Activated CD8-positive, alpha-beta memory T cell treated with anti-CD3 and anti-CD28 coated beads, Interleukin-2, amount 50 U/mL, for 4 hours (primary cell): ENCODE data around the gene SEPTIN12.
"Not testable (repeated sequence)": the region's sequence is repeated elsewhere in the genome, so short reads cannot be mapped to it uniquely, and the experiment has no call there.

Experiments used
- DNase-seq: peaks from one replicate; pipeline ENCODE4 v3.0.0-alpha.2; 2020

Gene SEPTIN12

DNA sequence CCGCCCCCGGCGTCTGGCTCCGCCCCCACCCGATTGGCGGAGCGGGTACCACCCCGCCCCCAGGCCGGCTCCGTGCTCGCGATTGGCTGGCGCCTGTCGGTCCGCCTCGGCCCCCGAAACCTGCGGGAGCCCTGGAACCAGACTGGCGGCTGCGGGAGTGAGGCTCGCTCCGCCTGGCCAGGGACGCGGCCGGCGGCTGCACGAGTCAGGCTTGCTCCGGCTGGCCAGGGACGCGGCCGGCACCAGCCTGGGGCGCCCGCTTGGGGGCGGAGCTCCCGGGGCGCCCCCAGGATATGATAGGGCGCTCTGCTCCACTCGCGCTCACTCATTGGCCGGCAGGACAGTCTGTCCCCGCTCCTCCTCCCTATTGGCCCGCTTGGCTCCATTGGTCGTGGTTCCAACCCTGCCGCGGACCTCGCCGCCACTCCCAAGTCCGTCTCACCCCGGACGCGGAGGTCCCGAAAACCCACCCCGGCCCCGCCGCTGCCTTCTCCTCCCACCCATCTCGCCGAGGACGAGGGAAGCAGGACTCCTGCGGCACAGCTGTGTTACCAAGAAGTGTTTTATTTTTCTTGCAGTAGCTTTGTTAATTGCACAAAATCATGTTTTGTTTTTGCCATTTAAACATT is 14.6 kb upstream of the SEPTIN12 start:
- DNase-seq = peak; percentile 89

GRCh38 chr16:4801962-4802658 is 14.0 kb upstream of the SEPTIN12 start, which contains the start of gene ROGDI:
TSS of gene ROGDI (minus strand) at chr16:4802633. CDS start at chr16:4802571, 62 bp downstream.
- DNase-seq = peak; percentile 73

DNA sequence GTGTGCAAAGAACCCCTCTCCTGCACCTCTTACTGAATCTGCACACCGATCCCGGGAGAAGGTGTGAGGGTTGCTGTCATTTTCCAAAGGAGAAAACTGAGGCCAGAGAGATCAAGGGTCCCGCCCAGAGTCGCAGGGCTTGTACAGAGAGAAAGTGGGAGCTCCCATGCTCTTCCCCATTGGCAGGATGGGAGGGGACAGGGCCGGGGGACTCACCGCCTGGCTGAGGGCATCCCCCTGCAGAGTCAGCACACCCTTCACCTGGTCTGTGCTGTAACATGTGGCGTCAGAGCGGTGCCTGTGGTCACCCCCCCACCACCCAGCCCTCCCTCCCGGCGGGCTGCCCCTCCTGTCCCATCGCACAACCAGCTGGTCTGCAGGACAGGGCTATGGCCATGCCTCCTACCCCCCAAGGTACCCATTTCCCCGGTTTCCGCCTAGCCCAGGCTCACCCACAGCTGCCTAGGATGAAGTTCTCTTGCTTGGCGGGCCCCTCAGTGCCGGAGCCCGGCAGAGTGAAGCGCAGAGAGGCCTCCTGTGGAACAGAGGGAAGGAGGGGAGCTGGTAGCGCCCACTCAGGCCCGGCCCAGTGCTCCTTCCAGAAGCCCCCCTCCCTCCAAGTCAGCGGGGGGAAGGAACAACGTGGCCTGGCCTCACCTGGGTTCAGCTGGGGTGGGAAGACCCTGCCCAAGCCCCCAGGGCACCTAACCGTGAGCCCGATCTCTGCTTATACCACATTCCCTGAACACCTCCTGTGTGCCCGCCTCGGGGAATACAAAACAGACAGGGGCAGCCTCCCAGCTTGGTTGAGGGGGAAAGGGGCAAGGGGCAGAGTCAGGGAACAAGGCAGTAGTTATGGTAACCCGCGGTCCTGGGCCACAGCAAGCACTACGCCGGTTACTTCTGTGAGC is 13.2 kb upstream of the SEPTIN12 start:
- DNase-seq = no peak

DNA sequence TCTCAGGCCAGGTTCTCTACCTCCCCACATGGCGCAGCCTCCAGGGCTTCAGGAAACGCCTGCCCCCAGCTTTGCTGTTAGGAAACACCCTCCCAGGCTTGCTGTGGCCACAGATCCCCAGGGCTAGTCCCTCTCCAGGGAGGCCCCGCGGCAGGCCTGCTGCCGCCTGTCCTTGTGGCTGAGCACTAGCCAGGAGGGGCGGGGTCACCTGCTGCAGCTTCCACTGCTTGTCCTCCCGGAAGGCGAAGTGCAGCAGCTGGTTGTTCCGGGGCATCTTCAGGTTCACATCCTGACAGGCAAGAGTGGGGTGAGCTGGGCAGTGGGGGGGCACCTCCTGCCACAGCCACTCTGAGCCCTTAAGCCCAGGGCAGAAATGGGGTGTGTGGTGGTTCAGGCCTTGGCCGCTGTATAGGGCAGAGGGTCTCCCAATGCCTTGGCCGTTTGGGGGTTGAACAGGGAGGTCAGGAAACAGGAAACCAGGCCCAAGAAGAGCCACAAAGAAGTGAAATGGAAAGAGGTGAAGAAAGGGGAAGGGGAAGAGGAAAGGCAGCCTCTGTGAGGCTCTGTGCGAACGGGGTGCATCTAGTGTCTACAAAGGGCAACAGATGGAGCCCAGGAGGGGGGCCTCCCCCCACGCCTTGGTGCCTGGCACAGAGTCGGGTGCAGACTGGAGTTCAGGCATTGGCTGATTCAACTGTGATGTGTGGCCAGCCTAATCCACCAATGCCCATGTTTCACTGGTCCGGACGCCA is 12.3 kb upstream of the SEPTIN12 start:
- no peak for DNase-seq

DNA sequence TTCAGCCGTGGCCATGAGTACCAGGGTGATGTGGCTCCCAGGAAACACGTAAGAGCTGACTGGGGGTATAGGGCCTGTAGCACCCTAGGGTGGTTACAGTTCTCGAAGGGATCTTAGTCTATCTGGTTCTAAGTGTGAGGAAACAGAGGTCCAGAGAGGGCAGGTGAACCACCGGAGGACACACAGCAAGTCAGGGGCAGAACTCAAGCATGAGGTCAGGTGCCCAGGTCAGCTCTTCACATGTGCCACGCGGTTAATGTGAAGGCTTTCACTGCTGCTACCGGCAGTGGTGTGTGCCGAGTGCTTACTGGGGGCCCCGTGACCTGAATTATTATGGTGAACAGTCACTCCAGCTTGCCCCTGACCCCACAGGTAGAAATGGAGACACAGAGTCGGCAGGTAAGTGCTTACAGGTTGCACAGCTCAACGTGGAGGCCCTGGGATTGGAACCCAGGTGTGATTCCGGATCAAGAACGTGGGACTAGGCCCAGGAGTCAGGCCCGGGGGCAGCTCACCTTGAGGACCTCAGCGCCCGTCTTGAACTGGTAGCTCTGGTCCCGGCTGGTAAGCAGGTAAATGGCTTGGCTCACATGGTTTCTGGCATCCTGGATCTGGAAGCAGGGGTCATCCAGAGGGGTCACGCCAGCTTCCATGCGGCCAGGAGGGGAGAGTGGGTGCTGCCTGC is 11.2 kb upstream of the SEPTIN12 start:
- DNase-seq = no peak

GRCh38 chr16:4798456-4798855 is 10.3 kb upstream of the SEPTIN12 start:
- DNase-seq = no peak

- no peak for DNase-seq
These were observed 9.7 kb upstream of the SEPTIN12 start for GRCh38 chr16:4797805-4798252.

GRCh38 chr16:4796982-4797804 is 9.0 kb upstream of the SEPTIN12 start:
- DNase-seq = no peak

DNA sequence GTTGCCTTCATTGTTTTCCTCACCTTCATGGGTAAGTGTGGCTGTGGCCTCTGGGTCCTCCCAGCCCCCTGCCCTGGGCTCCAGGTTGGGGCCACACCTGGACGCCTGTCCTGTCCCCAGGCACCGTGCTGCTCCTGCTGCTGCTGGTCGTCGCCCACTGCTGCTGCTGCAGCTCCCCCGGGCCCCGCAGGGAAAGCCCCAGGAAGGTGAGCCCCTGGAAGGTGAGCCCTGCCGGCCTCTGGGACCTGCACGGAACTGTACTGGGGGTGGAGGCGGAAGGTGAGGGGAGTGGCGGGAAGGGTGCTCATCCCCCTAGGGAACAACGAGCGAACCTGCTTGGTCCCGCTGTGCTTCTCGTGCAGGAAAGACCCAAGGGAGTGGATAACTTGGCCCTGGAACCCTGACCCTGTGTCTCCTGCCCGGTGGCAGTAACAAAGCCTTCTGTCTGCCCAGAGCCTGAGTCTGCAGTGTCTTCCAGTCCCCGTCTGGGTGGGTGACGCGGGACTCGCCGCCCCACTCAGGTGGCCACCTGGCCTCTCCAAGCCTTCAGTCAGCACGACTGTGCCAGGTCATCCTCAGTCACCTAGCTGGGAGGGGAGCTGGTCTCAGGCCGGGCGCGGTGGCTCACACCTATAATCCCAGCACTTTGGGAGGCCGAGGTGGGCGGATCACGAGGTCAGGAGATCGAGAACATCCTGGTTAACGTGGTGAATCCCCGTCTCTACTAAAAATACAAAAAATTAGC is 7.9 kb upstream of the SEPTIN12 start:
- no peak for DNase-seq

GRCh38 chr16:4795181-4795827 is 7.2 kb upstream of the SEPTIN12 start, which contains the start of gene SMIM22:
TSS of gene SMIM22 (plus strand) at chr16:4795369. CDS start at chr16:4795735, 366 bp downstream.
- no peak for DNase-seq

- no peak for DNase-seq
These were observed 4.9 kb upstream of the SEPTIN12 start for GRCh38 chr16:4792951-4793513.

DNA sequence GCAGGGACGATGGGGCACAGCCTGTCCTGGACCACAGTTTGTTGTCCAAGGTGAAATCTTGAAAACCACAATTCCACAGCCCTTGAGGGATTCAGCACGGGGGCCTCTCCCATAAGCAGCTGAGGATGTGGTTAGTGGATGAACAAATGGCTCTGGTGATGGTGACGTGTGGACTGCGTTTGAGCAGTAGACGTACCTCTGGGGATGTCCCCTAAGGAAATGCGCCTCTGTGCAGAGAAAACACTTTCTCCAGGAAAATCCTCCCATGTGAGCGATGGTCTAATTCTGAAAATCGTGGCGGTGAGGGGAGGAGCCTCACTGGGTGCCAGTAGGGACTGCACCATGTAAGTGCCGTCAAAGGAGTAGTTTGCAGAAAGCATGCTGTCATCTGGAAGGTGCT is 2.7 kb upstream of the SEPTIN12 start:
- DNase-seq = no peak

DNA sequence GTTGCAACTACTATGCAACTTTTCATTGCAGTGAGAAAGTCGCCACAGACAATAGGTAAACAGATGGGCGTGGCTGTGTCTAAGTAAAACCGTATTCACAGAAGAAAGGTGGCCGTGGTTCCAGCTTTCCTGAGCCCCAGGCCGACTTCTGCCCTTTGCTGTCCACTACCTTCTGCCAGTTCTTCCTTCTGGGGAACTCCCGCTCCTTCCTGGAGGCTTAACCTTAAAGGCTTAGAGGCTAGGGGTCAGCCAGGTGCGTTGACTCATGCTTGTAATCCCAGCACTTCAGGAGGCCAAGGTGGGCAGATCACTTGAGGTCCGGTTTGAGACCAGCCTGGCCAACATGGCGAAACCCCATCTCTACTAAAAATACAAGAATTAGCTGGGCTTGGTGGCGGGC is 2.1 kb upstream of the SEPTIN12 start:
- DNase-seq = no peak

GRCh38 chr16:4788910-4789309 is 765 bp upstream of the SEPTIN12 start:
- no peak for DNase-seq

DNA sequence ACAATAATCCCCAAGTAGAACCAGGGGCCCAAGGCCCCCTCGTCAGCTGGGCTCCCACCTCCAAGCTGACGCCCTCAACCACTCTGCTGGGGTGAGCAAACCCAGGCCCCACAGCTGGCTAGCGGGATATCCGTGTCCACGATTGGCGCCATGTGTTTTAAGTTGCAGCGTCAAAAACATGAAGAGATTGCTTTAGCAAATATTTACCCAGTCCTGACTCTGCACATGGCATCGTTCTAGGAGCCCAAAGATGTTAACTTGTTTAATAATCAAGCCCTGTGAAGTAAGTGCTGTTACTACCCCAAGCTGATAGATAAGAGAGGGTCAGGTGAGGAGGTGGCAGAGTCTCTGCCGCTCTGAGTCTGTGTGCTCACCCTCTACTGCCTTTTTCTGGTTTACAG is 344 bp upstream of the SEPTIN12 start:
- no peak for DNase-seq

- DNase-seq = no peak
These were observed 1.1 kb downstream of the SEPTIN12 start for GRCh38 chr16:4787068-4787467.

DNA sequence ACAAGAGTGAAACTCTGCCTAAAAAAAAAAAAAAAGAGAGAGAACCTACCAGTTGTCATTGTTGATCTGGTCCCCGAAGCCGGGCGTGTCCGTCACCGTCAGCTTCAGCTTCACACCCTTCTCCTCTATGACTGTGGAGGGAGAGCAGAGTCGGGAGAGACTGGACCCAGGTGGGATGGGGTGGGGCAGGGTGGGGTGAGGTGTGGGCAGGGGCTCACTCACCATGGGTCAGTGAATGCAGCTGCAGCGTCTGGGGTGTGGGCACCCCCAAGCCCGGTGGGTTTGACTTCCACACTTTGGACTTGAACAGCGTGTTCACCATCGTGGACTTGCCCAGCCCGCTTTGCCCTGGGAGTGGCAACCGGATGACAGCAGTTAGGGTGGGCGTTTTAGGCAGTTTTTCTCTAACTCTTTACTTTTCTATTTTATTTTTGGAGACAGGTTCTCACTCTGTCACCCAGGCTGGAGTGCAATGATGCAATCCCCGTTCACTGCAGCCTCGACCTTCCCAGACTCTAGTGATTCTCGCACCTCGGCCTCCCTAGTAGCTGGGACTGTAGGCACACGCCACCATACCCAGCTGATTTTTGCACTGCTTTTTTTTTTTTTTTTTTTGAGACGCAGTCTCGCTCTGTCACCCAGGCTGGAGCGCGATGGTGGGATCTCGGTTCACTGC is 2.2 kb downstream of the SEPTIN12 start:
- no peak for DNase-seq

DNA sequence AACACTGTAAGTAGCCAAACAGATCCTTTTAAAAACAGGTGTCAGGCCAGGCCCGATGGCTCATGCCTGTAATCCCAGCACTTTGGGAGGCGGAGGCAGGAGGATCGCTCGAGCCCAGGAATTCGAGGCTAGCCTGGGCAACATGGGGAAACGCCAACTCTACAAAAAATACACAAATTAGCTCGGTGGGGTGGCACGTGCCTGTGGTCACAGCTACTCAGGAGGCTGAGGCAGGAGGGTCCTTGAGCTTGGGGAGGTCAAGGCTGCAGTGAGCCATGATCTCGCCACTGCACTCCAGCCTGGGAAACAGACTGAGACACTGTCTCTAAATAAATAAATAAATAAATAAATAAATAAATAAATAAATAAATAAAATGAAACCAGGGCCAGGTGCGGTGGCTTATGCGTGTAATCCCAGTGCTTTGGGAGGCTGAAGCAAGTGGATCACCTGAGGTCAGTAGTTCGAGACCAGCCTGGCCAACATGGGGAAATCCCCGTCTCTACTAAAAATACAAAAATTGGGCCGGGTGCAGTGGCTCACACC is 3.6 kb downstream of the SEPTIN12 start:
- not testable (repeated sequence) for DNase-seq

DNA sequence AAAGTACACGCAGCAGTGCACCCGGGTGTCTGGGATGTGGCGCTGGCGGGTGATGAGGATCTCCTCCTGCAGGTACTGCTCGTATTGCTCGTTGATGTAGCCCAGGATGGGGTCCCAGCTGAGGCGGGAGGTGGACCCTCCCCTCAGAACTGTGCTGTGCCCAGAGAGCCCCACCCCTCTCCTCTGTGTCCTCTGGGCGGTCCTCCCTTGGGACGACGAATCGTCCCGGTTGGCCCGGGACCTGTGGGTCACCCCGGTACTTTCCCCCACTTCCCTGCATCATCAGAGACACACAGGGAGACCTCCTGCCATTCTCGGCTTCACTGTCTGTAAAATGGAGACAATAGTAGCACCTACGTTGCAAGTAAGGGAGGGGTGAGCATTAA is 4.2 kb downstream of the SEPTIN12 start:
- DNase-seq = no peak
